Measurements from ENCODE around the gene NTMT1.

The NTMT1 gene

DNA sequence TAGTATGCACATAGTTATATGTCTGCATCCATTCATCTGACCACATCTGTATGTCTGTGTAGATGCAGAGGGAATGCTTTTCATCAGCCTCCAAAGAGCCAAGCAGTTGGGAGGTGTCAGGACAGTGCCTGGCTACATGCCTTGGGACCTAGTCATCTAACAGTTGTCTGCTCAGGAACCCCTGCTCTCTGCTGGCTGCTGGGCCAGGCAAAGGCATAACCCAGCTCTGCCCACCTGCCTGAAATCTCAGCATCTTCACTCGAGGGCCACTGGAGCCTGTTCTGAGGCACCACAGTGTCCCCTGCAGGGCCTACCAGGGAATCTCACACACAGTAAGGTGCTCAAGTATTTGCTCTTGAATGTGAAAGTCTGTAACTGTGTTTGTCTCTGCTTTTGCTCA lies 8.8 kb upstream of the NTMT1 start:
- H3K36me3 ChIP-seq (ENCODE audit: insufficient read depth), result no peaks in the 10 kb centered on the region
- H4K20me1 ChIP-seq (ENCODE audit: insufficient read depth), result no peaks in the 10 kb centered on the region
- peaks cover 8% of the 10 kb centered on the region for H3K4me1 ChIP-seq (ENCODE audit: low read depth, poor library complexity, severe bottlenecking)
- no peak overlapping the region for H3K4me3 ChIP-seq (IDR thresholded peaks at IDR 0.05; ENCODE audit: insufficient read depth, low read depth, low read length)
- H2AFZ ChIP-seq (ENCODE audit: low read depth), result no peak overlapping the region
- no peak overlapping the region for H3K9ac ChIP-seq
- TF ChIP-seq, protein P1, sequence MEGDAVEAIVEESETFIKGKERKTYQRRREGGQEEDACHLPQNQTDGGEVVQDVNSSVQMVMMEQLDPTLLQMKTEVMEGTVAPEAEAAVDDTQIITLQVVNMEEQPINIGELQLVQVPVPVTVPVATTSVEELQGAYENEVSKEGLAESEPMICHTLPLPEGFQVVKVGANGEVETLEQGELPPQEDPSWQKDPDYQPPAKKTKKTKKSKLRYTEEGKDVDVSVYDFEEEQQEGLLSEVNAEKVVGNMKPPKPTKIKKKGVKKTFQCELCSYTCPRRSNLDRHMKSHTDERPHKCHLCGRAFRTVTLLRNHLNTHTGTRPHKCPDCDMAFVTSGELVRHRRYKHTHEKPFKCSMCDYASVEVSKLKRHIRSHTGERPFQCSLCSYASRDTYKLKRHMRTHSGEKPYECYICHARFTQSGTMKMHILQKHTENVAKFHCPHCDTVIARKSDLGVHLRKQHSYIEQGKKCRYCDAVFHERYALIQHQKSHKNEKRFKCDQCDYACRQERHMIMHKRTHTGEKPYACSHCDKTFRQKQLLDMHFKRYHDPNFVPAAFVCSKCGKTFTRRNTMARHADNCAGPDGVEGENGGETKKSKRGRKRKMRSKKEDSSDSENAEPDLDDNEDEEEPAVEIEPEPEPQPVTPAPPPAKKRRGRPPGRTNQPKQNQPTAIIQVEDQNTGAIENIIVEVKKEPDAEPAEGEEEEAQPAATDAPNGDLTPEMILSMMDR (conservative IDR thresholded peaks at IDR 0.05; ENCODE audit: low read depth, low read length), result peak; percentile 80
- no peaks in the 10 kb centered on the region for H3K79me2 ChIP-seq (ENCODE audit: insufficient read depth, low read depth)
- no peaks in the 10 kb centered on the region for H3K27me3 ChIP-seq (ENCODE audit: insufficient read depth, low read depth)
- H3K27ac ChIP-seq, result no peak overlapping the region
- H3K4me2 ChIP-seq, result no peak overlapping the region

DNA sequence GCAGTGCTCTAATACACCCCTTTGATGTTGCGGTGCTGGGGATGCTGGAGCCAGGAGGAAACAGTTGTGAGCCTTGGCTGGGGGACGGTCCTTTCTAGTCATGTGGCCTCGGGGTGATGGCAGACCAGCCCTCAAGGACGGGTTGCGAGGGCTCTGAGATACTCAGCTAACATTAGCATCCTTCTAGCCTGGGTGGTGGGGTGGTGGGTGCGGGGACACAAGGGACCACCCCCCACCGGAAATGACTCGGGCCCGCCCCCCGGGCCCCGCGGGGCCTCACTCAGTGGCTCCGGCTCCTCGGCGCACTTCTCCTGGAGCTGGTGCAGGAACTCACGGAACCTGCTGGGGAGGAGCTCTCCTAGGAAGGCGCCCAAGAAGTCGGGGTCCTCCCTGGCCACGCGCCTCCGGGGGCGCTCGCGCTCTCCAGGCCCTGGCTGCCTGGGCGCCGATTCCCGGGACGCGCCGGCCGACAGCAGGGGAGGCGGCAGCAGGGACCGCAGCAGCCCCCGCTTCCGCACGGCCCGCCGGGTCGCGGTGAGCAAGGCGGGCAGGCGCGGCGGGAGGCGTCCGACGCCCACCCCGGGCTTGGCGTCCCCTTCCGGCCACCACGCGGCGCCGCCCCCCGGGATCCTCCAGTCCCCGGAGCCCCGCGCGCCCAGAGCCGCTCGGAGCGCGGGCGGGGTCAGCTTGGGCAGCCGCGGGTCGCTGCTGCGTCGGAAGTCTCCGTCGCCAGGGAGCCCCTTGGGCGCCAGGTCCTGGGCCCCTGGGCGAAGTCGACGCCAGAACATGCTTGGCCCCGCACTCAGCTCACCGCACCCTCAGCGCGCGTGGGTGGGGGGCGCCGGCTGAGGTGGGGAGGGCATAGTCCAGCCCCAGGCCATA lies 5.9 kb upstream of the NTMT1 start:
- Histone ChIP-seq H3K36me3 (ENCODE audit: insufficient read depth) (no peaks in the 10 kb centered on the region), H4K20me1 (ENCODE audit: insufficient read depth) (no peaks in the 10 kb centered on the region), H3K27me3 (ENCODE audit: insufficient read depth, low read depth) (no peaks in the 10 kb centered on the region), H3K4me3 (IDR thresholded peaks at IDR 0.05; ENCODE audit: insufficient read depth, low read depth, low read length) (no peak overlapping the region), H3K4me2 (no peak overlapping the region), H3K4me1 (ENCODE audit: low read depth, poor library complexity, severe bottlenecking) (peaks cover 14% of the 10 kb centered on the region), H3K79me2 (ENCODE audit: insufficient read depth, low read depth) (no peaks in the 10 kb centered on the region), H2AFZ (ENCODE audit: low read depth) (no peak overlapping the region), H3K27ac (no peak overlapping the region), H3K9ac (no peak overlapping the region)
- TF ChIP-seq, protein P1 (conservative IDR thresholded peaks at IDR 0.05; ENCODE audit: low read depth, low read length), result no peak

DNA sequence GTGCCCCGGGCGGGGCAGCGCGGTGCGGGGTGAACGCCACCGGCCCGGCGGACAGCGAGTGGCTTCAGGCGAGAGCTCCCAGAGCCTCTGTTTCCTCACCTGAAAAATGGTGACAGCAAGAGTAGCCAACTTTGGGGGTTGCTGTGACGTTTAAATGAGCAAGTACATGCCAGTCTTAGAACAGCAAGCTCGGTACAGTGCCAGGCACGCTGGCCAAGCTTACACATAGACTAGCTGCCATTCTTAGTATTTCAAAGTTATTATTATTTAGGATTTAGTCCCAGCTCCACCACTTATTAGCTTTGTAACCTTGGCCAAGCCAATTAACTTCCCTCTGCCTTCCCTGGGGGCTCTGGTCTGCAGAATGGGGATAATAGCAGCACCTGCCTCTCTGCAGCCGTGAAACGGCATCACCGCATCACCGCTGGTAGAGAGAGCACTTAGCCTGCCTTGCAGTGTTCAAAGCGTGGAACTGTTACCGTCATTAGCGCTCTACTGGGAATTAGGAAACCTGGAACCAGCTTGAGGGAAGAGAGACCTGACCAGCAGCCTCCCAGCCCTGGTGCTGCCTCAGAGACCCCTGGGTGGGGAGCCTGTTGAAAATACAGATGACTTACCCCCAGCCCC lies 5.2 kb upstream of the NTMT1 start, which contains the start of gene C9orf50:
C9orf50 (minus strand) TSS at position 433 of the 627 bp plus-strand sequence. CDS start 527 bp downstream, outside the sequence.
- Histone ChIP-seq H3K4me1 (ENCODE audit: low read depth, poor library complexity, severe bottlenecking) (peaks cover 19% of the 10 kb centered on the region), H2AFZ (ENCODE audit: low read depth) (no peak within 1 kb of the TSS), H3K4me3 (IDR thresholded peaks at IDR 0.05; ENCODE audit: insufficient read depth, low read depth, low read length) (no peak within 1 kb of the TSS), H3K27ac (no peak within 1 kb of the TSS), H3K4me2 (no peak within 1 kb of the TSS), H4K20me1 (ENCODE audit: insufficient read depth) (no peaks in the 10 kb centered on the region), H3K27me3 (ENCODE audit: insufficient read depth, low read depth) (no peaks in the 10 kb centered on the region), H3K9ac (no peak within 1 kb of the TSS), H3K79me2 (ENCODE audit: insufficient read depth, low read depth) (no peaks in the 10 kb centered on the region), H3K36me3 (ENCODE audit: insufficient read depth) (no peaks in the 10 kb centered on the region)
- TF ChIP-seq, protein P1 (conservative IDR thresholded peaks at IDR 0.05; ENCODE audit: low read depth, low read length), result no peak

GRCh38 chr9:129623331-129623730 lies 2.6 kb upstream of the NTMT1 start:
- H3K4me2 ChIP-seq, result no peak overlapping the region

More at GRCh38 chr9:129623331-129623730, 2.6 kb upstream of the NTMT1 start:
- Histone ChIP-seq H3K4me1 (ENCODE audit: low read depth, poor library complexity, severe bottlenecking) (peaks cover 24% of the 10 kb centered on the region), H3K27me3 (ENCODE audit: insufficient read depth, low read depth) (no peaks in the 10 kb centered on the region), H4K20me1 (ENCODE audit: insufficient read depth) (no peaks in the 10 kb centered on the region), H3K79me2 (ENCODE audit: insufficient read depth, low read depth) (peaks cover 23% of the 10 kb centered on the region), H2AFZ (ENCODE audit: low read depth) (no peak overlapping the region), H3K36me3 (ENCODE audit: insufficient read depth) (no peaks in the 10 kb centered on the region), H3K9ac (no peak overlapping the region), H3K4me3 (IDR thresholded peaks at IDR 0.05; ENCODE audit: insufficient read depth, low read depth, low read length) (no peak overlapping the region), H3K27ac (no peak overlapping the region)
- TF ChIP-seq, protein P1 (conservative IDR thresholded peaks at IDR 0.05; ENCODE audit: low read depth, low read length), result no peak
